Psoas muscle (tissue), 8 donors: ENCODE data around the gene KRT73. TPM values are rescaled to one million over a fixed set of nuclear protein-coding genes. Genes with fewer than 3 reads are reported as not detected.

Source experiments
- ATAC-seq, 4 donors: fragments of 200-7000 bp; cut with Tn5 transposase; one replicate each; pipeline ENCODE4 v1.9.1; 2020; ENCODE audit warnings: moderate library complexity in 3 of 4, mild to moderate bottlenecking in 2 of 4
- DNase-seq, 2 donors: peaks; one replicate each; pipeline ENCODE4 v3.0.0-alpha.2; 2020
- H3K27ac ChIP-seq: fragments of 200-600 bp; one replicate; pipeline ENCODE4 v1.8.0; 2022
- H3K27me3 ChIP-seq, 3 donors: fragments of 200-600 bp in 1 of 3; one replicate each; pipeline versions ENCODE4 v1.6.1 to v1.8.0; 2013 to 2022; ENCODE audit warnings: low read length in 2 of 3, mild to moderate bottlenecking in 2 of 3, moderate library complexity in 1 of 3; ENCODE audit not compliant: insufficient read depth in 3 of 3
- H3K36me3 ChIP-seq, 2 donors: fragments of 200-600 bp in 1 of 2; one replicate each; pipeline versions ENCODE4 v1.6.1 to v1.8.0; 2013 to 2022; ENCODE audit warnings: low read depth in 1 of 2, mild to moderate bottlenecking in 1 of 2, moderate library complexity in 1 of 2; ENCODE audit not compliant: insufficient read depth in 1 of 2
- H3K4me1 ChIP-seq: fragments of 200-600 bp; one replicate; pipeline ENCODE4 v1.8.0; 2022
- H3K4me3 ChIP-seq: fragments of 200-600 bp; one replicate; pipeline ENCODE4 v1.8.0; 2022; ENCODE audit warnings: mild to moderate bottlenecking
- H3K9me3 ChIP-seq: fragments of 200-600 bp; one replicate; pipeline ENCODE4 v1.8.0; 2022
- CTCF ChIP-seq: fragments of 200-600 bp; IDR thresholded peaks from one replicate; pipeline ENCODE4 v1.8.0; 2022; ENCODE audit warnings: antibody characterized with exemption
- WGBS, 3 donors: extraction: QIAGEN DNeasy Blood & Tissue Kit; methylation state at CpG; one replicate each; pipeline versions ENCODE4 v1.1.6 to v1.1.7; 2013; 5-methylcytosine and 5-hydroxymethylcytosine counted together
- intact Hi-C, 2 donors: fragments of 100-400 bp; cut with DNase I; formaldehyde crosslinking; loops; one replicate each; pipeline versions ENCODE4 v1.11.0 to v1.14.2; 2022
- polyA plus RNA-seq, 3 donors: library from polyadenylated mRNA; stranded (reverse); fragments of 200-250 nt; gene quantifications; one replicate each; pipeline ENCODE4 v1.2.3, GENCODE V29; 2013
- total RNA-seq, 4 donors: library from RNA; stranded (reverse); fragmentation: NEBNext Ultra II Directional in 2 of 4; extraction: Animal tissue kit (Norgen Biotek cat#: 25700) in 2 of 4; gene quantifications; one replicate each; pipeline versions ENCODE4 v1.2.1 to v1.2.4, GENCODE V29; 2021 to 2023
- donor health status: healthy with polysubstance abuse.
- donor health status: DM: no; HTN: no; CAD: no; lungs with moderate emphysema.
- donor health status: Bipolar disorder and iron deficiency.
- donor health status: healthy.
- donor health status: DM: yes; HTN: yes; CAD: no.
- donor health status: DM: no; HTN: no; CAD: no.
- donor health status: DM: no; HTN: no; CAD: no.
- donor health status: DM: yes; HTN: yes; CAD: no.

Gene KRT73
- total and polyA plus RNA-seq, 7 donors: not detected

DNA sequence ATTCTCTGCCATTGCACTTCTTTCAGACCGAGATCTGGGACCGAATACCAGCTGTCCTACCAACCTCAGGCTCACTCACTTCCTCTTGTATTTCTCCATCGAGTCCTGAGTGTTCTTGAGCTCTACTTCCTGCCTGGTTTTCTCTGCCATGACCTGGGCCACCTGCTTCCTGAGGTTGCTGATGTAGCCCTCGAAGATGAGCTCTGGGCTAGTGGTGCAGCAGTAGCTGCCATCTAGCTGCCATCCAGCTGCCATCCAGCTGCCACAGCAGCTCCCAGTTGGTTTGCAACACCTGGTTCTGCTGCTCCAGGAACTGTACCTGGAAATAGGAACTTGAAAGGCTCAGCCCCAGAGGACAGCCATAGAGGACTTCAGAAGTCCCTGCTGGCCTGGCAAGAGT is 15.0 kb upstream of the KRT73 start:
- TF ChIP-seq CTCF: no peak
- WGBS, 3 donors: 29 to 37% (median 32%) methylated on average over 4 of the region's 4 CpGs
- DNase-seq (no peak), ATAC-seq (no peak)
- peaks cover 0 to 14% (median 0%) of the 10 kb centered on the region in 3 donors for H3K27me3 ChIP-seq
- no peaks in the 10 kb centered on the region for H3K9me3 ChIP-seq
- no peaks in the 10 kb centered on the region for H3K36me3 ChIP-seq
- intact Hi-C loops: no loop called here
- H3K4me1 ChIP-seq: no peaks in the 10 kb centered on the region
- H3K4me3 ChIP-seq: no peak overlapping the region
- no peak overlapping the region for H3K27ac ChIP-seq

- peaks cover 0 to 14% (median 0%) of the 10 kb centered on the region in 3 donors for H3K27me3 ChIP-seq
- no peak for ATAC-seq
- no peak for TF ChIP-seq CTCF
- no peaks in the 10 kb centered on the region for H3K9me3 ChIP-seq
- no peaks in the 10 kb centered on the region for H3K36me3 ChIP-seq
- no peak overlapping the region for H3K4me3 ChIP-seq
- H3K4me1 ChIP-seq: no peaks in the 10 kb centered on the region
- no peak overlapping the region for H3K27ac ChIP-seq
- no peak for DNase-seq
- intact Hi-C loops: no loop called here
- 37 to 60% (median 40%) methylated on average over 4 of the region's 4 CpGs for WGBS, 3 donors
Observed at GRCh38 chr12:52632656-52633055, 14.3 kb upstream of the KRT73 start.

GRCh38 chr12:52631676-52632459 is 13.5 kb upstream of the KRT73 start:
- Histone ChIP-seq H3K27ac (no peak overlapping the region), H3K9me3 (no peaks in the 10 kb centered on the region), H3K4me3 (no peak overlapping the region), H3K4me1 (no peaks in the 10 kb centered on the region), H3K36me3 (no peaks in the 10 kb centered on the region), H3K27me3 (peaks cover 0 to 14% (median 0%) of the 10 kb centered on the region in 3 donors)
- ATAC-seq (no peak), DNase-seq (no peak)
- no peak for TF ChIP-seq CTCF
- intact Hi-C loops: no loop called here
- WGBS, 3 donors: 73 to 90% (median 87%) methylated on average over 6 of the region's 6 CpGs

DNA sequence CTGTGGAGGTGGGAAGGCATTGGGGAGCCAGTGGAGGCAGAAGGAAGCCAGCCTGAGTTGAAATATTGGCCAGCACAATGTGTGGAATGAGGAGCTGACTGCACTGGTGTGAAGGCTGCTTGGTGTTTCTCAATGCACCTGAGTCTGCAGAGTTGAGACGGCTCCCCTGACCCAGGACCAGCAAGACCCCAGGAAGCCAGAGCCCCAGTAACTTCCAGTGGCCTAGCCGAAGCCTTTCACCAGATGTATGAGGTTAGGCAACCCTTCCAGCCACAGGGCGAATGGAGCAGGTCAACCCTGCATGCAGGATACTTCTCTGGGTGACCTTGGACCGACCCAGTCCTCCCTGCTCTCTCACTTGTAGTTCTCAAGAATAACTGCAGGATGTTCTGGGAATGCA is 12.9 kb upstream of the KRT73 start:
- no peak overlapping the region for H3K27ac ChIP-seq
- no peak for ATAC-seq
- H3K27me3 ChIP-seq: peaks cover 0 to 14% (median 0%) of the 10 kb centered on the region in 3 donors
- H3K9me3 ChIP-seq: no peaks in the 10 kb centered on the region
- no peak for TF ChIP-seq CTCF
- no peaks in the 10 kb centered on the region for H3K4me1 ChIP-seq
- no peaks in the 10 kb centered on the region for H3K36me3 ChIP-seq
- H3K4me3 ChIP-seq: no peak overlapping the region
- intact Hi-C loops: no loop called here
- no peak for DNase-seq
- WGBS, 3 donors: 58 to 76% (median 65%) methylated on average over 4 of the region's 4 CpGs
